NCI-H1092 (cell line): ENCODE results near the gene ADGB.
A peak's percentile ranks its signal among the peaks of the same experiment; 100 is the strongest.
"Not testable (repeated sequence)": the region's sequence is repeated elsewhere in the genome, so short reads cannot be mapped to it uniquely, and the experiment has no call there.

Experiments used
- DNase-seq: peaks from one replicate; lab custom pipeline; 2025; lab: John Stamatoyannopoulos, UW

ADGB gene

GRCh38 chr6:146819596-146820320 is 221.0 kb downstream of the ADGB start:
- no peak for DNase-seq

DNA sequence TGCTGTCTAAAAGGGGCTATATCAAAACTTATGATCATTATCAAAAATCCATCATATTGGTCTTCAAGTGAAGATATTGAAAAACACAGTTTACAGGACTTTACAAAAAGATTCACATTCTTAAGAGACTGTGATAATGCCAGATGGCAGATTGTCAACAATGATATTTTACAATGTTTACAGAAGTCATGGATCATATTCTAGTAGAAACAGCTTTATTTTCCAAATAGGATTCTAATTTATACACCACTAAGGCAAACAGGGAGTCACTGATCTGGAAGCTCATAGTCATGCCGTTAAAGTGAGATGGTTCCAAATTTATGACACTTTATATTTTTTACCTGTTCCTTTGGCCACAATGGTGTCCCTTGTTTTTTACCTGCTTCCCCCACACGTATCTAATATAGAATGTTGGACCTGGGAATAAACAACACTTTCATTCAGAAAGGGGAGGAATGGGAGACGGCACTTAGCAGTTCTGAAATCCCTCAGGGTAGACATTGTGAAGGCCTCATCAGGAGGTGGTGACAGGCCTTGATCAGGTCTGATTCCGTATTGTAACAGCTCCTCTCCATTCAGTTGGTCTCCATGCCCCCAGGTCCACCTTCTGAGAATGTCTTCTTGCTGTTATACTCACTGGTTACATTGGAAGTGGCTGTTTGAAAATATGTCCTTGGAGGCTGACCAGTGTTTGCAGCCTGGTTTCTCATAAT is 228.6 kb downstream of the ADGB start:
- DNase-seq = no peak

DNA sequence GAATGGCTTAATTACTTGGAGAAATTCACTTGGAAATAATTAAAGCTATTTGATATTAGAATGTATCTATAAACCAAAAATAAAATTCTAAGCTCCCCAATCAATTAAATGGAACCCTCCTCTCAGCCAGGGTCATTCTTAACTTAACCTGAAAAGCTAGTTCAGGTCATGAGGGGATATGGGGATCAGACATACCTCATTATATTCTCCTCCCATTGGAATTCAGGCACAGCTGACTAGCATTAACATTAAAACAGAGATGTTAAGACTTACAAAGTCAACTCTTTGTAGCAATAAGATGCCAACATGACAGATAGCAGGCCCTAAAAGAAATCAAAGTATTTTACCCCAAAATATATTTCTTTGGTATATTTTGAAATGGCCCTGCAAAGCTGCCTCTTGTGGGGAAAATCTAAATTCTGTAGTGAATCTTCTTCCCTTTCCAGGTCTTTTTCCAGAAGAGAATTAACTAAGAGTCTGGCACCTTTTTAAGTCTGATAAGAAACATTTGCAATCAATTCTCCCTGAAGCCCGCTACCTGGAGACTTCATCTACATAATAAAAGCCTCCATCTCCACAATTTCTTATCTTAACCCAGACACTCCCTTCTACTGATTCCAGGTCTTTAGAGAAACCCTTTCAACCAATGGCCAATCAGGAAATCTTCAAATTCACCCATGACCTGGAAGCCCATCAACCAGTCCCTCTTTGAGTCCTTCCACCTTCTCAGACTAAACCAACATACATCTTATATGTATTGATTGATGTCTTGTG is 231.2 kb downstream of the ADGB start:
- DNase-seq = no peak

DNA sequence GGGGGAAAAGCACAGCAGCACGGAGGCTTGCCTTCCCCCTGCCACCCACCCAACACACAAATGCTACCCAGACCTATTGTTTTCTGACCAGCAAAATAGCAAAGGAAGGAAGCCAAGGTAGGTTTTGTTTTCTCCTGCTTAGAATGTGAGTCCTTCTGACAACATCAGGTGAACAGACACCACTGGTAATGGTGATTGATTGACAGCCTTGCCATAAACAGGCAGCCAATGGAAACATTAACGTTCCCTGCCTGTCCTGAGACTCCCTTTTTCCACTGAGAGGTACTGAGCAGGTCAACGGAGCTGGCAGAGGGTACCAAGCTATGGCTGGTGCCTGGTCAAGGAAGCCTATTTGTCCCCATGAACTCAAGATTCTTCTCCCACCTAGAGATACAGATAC is 234.4 kb downstream of the ADGB start:
- no peak for DNase-seq

DNA sequence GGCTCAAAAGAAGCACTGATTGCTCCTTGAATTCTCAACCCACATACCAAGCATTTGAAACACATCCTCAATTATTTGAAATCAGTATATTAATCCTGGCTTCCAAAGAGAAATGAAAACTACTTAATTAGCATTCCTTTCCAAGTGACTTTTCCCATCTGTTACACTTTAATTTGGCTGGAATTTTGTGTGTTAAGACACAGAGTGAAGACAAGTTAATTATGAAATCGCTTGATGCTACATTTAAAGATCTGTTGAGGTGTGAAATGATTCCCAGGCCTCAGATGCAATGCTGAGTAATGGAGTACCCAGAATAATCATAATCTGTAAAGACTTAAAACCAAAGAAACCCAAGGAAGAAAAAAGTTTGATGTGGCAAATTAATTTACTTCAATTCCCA is 241.4 kb downstream of the ADGB start:
- DNase-seq = no peak

DNA sequence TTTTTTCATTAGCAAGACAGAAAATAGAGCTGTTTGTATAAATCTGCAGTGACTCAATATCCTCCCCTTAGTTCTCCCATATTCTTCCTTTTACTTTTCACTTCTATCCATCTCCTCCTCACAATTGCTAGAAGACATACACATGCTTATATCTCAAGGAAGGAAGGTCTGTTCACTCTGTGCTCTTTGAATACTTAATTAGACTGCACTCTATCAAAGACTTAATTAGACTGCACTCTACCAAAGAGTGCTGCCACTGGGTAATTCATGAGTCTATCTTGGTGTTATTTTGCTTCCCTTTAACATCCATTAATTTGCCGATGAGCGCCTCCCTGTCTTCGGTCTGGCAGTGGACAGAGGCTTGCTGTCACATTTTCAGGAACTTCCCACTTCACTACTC is 241.9 kb downstream of the ADGB start:
- DNase-seq = no peak

DNA sequence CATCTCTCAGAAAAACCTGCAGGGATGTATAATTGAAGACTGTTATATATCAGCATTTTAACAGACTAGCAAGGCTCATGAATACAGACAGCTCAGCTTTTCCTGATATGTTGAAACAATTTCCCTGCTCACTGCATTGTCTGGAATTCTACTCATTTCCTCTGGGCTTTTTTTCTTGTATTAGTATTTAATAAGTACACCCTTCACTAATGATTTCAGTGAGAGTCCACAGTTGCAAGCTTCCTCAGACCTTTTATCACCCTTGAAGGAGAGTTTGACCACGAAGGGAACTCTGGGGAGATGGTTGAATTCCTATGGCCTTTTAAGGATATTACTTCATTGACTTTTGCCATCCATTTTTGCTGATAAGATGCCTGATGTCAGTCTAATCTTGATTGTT is 248.7 kb downstream of the ADGB start:
- no peak for DNase-seq

GRCh38 chr6:146850238-146850896 is 251.6 kb downstream of the ADGB start:
- DNase-seq = no peak

DNA sequence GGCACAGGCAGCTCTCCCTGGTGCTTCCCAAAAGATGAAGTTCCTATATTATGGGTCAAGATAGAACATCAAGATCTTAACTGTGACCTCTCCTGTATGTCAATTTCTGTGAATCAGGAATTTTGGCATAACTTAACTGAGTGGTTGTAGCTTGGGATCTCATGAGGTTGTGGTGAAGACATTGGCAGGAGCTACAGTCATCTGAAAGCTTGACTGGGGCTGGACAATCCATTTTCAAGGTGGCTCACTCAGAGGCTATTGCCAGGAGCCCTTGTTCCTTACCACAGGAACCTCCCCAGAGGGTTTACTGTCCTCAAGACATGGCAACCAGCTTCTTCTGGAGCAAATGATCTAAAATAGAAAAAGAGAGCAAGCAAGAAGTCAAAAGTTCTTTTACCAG is 252.2 kb downstream of the ADGB start:
- no peak for DNase-seq

- DNase-seq = no peak
These were observed 253.1 kb downstream of the ADGB start for GRCh38 chr6:146851837-146852236.

GRCh38 chr6:146854521-146855255 is 255.9 kb downstream of the ADGB start:
- not testable (repeated sequence) for DNase-seq

- no peak for DNase-seq
These were observed 257.1 kb downstream of the ADGB start for GRCh38 chr6:146855889-146856288.

DNA sequence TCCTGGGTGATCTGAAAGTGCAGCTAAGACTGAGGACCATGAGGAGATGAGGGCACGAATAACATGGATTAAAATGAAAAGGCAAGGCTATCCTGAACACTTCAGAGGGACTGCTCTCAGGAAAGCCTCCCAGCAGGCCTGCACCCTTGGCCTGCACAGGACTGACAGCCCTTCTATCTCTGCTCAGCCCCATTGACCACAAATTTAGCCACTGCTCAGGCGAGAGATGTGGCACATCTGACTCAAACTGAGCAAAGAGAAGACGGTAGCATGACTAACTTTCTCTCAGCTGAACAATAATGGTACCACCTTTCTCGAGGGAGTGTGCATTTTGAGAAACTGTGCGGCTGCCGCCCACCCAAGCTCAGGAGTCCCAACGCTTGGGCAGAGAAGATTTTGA is 257.5 kb downstream of the ADGB start:
- DNase-seq = no peak

GRCh38 chr6:146857180-146857979 is 258.6 kb downstream of the ADGB start:
- peak; percentile 59 for DNase-seq

DNA sequence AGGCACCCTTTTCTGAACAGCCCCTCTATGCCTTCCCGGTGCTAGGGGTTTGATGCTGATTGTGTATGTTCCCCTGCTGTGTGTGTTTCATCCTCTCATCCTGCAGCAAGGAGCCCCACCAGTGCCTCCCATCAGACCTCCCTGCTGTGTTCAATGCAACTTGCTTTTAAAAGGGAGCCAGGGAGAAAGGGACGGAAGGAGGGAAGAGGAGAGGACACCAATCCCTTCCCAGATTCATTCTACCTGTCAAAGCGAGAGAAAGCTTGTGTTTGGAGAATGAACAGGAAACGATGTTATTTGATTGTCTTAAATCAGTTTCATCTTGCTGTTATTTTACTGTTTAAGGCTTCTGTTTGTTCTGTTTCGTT is 259.2 kb downstream of the ADGB start:
- DNase-seq = peak; percentile 30

DNA sequence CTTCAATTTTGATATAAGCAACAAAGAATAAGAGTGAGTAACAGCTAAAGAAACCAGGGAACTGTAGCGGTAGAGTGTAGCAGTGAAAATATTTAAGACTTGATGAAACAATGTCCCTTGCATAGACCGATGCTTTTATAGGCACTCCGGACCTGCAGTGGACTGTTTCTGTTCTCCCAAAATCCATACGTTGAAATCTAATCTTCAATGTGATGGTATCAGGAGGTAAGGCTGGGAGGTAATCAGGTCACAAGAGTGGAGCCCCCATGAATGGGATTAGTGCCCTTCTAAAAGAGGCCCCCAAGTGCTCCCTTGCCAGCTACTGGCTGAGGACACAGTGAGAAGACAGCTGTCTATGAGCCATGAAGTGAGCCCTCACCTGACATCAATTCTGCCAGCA is 260.4 kb downstream of the ADGB start:
- DNase-seq = no peak

- no peak for DNase-seq
These were observed 261.2 kb downstream of the ADGB start for GRCh38 chr6:146859795-146860495.

DNA sequence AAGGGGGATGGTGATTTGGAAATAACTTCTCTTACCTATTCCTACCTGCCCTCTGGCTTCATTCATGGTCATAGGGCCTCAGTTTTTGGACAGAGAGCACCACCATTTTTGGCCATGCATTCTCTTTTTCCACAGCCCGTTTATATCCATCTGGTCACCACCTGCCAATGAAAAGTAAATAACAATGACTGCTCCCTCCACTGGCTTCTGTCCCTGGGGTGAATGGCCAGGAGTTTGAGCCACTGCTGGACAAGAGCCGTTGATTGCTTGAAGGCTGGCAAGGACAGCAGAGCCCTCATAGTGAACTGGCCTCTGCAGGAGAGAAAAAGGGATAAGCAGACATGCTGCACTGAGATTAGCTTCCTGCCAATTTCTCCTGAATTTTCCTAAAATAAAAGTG is 261.8 kb downstream of the ADGB start:
- no peak for DNase-seq

- DNase-seq = no peak
These were observed 262.3 kb downstream of the ADGB start for GRCh38 chr6:146861029-146861563.

GRCh38 chr6:146861716-146862115 is 262.9 kb downstream of the ADGB start:
- DNase-seq = no peak
